ENCODE results near the gene CHD3.
"Not testable (repeated sequence)": the region's sequence is repeated elsewhere in the genome, so short reads cannot be mapped to it uniquely, and the experiment has no call there.

The CHD3 gene

DNA sequence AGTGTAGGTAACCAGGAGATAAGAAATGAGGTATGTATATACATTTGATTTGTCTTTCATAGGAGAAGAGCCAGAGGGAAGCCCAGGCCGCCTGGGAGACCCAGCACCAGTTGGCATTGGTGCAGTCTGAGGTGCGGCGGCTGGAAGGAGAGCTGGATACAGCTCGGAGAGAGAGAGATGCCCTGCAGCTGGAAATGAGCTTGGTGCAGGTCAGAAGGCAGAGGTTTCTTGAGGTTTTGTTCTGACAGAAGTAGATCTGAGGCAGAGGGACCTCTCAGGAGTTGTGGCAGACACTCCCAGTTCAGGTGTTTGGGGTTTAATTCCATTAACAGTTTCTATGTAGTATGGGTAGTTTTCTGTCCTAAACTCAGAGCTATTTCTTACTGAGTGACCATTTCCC is 51.4 kb downstream of the CHD3 start:
- DNase-seq, result no peak

DNA sequence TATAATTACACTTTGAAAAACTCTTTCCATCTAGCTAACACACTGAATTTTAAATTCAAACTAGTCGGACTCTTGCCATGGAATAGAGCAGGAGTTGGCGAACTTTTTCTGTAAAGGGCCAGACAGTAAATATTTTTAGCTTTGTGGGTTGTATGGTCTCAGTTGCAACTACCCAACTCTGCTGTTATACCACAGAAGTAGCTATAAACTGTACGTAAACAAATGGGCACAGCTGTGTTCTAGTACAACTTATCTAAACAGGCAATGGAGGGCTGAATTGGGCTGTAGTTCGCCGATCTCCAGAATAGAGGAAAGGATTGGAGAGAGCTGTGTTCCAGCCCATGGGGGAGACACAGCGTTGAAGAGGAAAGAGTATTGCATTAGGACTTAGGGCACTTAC is 52.2 kb downstream of the CHD3 start:
- DNase-seq, result no peak

DNA sequence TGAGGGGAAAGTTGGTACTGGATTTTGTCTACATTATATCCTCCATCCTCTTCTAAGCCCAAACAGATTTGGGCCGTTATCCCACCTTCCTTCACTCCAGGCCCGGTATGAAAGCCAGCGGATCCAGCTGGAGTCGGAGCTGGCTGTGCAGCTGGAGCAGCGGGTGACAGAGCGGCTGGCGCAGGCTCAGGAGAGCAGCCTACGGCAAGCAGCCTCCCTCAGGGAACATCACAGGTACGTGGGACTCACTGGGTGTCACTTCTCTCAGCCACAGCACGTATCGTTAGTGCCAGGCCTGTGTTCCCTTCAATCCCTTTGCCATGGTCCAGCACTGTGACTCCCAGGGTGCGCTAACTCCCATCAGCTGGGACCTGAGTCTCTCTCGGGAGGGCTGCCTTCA is 54.7 kb downstream of the CHD3 start:
- no peak for DNase-seq

DNA sequence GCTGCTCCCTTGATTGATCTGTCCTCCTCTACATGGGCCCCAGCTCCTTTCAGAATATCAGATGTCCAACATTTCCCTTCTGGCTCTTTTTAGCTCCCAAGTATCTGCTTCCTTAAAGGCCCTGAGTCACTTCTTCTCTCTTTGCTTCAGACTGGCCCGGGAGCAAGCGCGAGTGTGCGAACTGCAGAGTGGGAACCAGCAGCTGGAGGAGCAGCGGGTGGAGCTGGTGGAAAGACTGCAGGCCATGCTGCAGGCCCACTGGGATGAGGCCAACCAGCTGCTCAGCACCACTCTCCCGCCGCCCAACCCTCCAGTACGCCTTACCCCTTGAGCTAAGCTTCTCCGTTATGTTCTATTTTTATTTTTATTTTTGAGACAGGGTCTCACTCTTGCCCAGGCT is 55.7 kb downstream of the CHD3 start:
- DNase-seq, result no peak

DNA sequence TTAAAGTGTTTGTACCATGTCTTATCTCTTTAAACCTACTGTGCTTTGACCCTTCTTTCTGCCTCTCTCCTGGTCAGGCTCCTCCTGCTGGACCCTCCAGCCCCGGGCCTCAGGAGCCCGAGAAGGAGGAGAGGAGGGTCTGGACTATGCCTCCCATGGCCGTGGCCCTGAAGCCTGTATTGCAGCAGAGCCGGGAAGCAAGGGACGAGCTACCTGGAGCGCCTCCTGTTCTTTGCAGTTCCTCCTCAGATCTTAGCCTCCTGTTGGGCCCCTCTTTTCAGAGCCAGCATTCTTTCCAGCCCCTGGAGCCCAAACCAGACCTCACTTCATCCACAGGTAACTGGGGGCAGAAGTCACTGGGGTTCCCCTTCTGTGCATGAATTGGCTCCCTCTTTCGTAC is 57.1 kb downstream of the CHD3 start:
- no peak for DNase-seq

DNA sequence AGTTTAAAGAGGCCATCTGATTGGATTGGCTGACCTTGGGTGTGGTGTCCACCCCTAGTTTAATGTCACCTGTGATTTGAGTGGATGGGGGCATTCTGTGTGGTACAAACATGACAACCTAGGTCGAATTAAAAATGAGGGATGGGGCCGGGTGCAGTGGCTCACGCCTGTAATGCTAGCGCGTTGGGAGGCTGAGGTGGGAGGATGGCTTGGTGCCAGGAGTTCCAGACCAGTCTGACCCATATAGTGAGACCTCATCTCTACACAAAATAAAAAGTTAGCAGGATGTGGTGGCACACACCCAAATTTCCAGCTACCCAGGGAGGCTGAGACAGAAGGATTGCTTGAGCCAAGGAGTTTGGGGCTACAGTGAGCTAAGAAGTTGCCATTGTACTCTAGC is 57.9 kb downstream of the CHD3 start:
- no peak for DNase-seq

DNA sequence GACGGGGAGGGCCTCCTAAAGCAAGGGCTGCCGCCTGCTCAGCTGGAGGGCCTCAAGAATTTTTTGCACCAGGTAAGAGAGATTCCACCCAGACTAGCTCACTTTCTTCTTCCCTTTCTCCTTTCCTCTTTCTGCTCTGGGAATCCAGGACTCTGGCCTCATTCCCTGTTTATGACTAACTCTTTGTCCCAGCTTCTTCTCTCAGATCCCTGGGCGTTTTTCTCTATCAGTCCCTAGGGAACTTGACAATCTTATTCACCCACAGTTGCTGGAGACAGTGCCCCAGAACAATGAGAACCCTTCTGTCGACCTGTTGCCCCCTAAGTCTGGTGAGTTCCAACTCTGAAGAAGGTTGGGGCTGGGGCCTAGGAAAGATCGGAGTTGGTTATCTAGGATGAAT is 59.1 kb downstream of the CHD3 start:
- DNase-seq, result no peak

DNA sequence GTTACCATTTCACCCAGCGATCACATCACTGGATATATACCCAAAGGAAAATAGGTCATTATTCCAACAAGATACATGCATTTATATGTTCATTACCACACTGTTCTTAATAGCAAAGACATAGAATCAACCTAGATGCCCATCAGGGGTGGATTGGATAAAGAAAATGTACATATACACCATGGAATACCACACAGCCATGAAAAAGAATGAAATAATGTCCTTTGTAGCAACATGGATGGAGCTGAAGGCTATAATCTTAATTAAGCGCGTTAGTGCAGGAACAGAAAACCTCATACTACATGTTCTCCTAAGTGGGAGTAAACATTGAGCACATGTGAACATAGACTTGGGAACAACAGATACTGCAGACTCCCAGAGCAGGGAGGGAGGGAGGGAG is 62.0 kb downstream of the CHD3 start:
- DNase-seq, result no peak

DNA sequence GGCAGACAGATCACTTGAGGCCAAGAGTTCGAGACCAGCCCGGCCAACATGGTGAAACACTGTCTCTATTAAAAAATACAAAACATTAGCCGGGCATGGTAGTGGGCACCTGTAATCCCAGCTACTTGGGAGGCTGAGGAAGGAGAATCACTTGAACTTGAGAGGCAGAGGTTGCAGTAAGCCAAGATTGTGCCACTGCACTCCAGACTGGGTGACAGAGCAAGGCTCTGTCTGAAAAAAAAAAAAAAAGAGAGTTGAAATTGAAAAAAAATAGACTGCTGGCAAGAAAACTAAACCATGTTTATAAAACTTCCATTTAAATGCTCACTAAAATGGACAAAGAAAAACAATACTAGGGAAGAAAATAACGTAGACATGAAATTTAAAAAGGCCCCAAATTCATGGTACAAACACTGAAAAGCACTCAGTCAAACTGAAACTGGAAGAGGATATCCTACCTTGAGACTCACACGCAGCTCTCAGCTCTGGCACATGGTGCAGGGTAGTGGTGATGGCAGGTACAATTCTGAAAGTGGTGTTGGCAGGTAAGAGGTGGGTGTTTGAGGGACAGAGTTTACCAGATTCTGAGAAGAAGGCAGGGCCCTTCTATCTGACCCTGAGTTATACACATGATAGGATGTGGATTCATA is 62.7 kb downstream of the CHD3 start:
- no peak for DNase-seq

DNA sequence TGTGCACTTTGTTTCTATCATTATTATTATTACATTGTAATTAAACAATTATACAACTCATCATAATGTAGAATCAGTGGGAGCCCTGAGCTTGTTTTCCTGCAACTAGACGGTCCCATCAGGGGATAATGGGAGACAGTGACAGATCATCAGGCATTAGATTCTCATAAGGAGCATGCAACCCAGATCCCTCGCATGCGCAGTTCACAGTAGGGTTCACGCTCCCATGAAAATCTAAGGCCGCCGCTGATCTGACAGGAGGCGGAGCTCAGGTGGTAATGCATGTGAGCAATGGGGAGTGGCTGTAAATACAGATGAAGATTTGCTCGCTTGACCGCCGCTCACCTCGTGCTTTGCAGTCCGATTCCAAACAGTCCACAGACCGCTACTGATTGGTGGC is 64.7 kb downstream of the CHD3 start:
- DNase-seq, result not testable (repeated sequence)

DNA sequence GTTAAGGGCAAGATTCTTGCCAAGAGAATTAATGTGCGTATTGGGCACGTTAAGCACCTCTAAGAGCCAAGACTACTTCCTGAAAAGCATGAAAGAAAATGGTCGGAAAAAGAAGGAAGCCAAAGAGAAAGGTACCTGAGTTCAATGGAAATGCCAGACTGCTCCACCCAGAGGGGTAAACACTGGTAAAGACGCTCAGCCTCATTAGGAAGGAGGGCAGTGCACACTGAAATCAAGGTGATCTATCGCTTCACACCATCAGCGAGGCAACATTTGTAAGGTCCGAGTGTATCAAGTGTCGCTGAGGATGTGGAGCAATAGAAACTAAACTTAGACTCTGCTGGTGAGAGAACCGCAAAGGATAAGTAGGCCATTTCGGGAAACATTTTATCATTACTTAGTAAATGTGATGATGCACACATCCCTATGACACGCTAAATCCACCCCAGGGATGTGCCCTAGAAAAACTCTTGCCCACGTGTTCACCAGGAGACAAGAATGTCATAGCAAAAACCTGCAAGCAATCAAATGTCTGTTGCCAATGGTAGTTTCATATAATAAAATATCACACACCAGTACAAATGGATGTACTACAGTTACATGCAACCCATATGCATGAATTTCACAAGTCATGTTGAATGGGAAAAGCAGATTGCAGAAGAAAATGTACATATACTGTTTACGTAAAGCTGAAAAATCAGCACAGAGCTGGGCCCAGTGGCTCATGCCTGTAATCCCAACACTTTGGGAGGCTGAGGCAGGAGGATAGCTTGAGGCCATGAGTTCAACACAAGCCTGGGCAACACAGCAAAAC is 67.0 kb downstream of the CHD3 start:
- no peak for DNase-seq

DNA sequence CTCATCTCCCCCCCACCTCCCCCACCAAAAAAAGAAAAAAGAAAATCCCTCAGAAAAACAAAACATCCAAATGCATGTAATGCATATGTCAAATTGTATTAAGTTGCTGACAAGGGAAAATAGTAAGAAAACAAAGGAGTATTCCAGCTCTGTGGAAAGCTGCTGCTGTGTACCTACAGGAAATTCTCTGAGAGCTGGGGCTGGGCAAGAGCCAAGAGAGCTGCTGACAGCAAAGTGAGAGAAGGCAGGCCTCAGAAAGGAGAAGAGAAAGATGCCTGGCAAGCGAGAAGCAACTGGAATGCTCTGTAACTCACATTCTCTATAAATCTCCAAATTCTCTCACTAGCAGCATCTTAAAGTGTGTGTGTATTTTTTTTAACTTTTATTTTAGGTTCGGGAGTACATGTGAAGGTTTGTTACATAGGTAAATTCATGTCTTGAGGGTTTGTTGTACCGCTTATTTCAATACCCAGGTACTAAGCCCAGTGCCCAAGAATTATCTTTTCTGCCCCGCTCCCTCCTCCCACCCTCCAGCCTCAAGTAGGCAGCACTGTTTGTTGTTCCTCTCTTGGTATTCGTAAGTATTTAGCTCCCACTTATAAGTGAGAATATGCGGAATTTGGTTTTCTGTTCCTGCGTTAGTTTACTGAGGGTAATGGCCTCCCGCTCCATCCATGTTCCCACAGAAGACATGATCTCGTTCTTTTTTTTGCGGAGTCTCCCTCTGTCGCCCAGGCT is 67.8 kb downstream of the CHD3 start:
- DNase-seq, result no peak

DNA sequence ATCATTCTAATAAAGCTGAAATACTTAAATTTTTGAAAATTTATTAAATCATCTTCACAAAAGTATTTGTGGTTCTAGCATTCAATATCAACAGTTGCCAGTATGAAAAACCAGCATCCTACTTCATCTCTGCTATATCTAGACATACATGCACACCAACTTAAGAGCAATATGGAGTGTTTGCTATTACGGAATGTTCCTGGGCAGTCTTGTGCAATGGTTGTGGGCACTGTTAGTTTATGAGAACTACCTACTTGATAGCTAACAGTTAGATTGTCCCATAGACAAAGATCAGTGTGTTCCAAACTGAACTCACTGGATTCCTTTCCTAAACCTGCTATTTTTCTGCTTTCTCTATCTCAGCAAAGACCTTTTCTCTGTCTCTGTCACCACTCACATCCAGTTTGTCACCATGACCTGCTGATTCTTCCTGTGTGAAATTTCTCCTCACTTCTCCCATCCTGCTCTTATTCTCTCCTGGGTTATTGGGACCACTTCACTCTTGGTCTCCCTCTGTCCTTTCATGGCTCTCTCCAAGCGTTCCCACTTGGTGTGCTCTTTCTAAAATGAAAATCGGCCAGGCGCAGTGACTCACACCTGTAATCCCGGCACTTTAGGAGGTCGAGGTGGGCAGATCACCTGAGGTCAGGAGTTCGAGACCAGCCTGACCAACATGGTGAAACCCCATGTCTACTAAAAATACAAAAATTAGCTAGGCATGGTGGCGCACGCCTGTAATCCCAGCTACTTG is 71.1 kb downstream of the CHD3 start:
- no peak for DNase-seq

DNA sequence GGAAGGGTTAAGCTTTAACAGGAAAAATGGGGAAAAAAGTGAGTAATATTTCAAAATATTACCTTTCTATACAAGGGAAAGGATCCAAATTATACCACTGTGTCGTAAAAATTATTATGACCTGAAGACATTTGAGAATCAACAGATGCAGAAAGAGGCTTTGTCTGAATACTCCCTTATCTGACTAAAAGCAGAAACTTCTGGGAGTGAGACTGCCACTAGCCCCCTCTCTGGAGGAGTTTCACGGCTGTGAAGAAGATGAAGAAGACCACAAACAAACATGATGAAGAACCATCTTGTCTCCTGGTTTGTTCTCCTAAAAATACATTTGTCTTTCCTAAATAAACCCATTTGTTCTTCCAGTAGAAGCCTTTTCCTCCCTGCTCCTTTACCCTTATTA is 72.8 kb downstream of the CHD3 start:
- no peak for DNase-seq
